Measurements from ENCODE around the gene TBCK. TPM values are rescaled to one million over a fixed set of nuclear protein-coding genes. Genes with fewer than 3 reads are reported as not detected.

Gene TBCK
- total and polyA plus RNA-seq, 2 of the 8 experiments (the other 6 are each of a cell fraction or from before 2014, with no cell fraction given): 10.2 to 18.7 TPM

DNA sequence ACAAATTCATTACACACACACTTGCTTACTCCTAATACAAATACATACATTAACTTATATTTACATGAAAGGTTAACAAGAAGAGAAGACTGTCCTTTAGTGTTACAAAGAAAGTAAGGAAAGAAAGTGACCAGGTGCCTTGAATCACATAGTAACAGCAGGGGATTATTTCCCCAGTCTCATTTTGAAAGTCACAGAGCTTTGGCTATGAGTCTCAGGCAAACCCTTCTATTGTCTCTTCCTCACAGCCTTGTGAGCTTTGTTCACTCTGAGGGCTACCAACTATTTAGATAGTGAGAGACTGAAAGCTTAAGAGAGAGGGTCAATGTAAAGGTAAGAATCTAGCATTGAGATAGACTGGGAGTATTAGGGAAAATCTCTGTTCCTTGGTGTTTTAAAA lies 259.1 kb downstream of the TBCK start:
- peak overlapping the region in 1 of 2 experiments; percentile 7; a peak in 1 of 4 replicates for H3K4me2 ChIP-seq (ENCODE audit: insufficient read depth in 1 of 2, low read depth in 2 of 2, low read length in 2 of 2)
- H3K27me3 ChIP-seq (replicated peaks in 1 of 4; ENCODE audit: control insufficient read depth in 3 of 4, extremely low read depth in 1 of 4, insufficient read depth in 3 of 4, low read length in 3 of 4): no peaks in the 10 kb centered on the region
- no peak overlapping the region for H2BK15ac ChIP-seq (ENCODE audit: low read length)
- no peak overlapping the region for H3K4ac ChIP-seq (replicated peaks; ENCODE audit: insufficient read length, low read depth, low read length)
- no peak overlapping the region for H3K56ac ChIP-seq (replicated peaks; ENCODE audit: insufficient read length, low read depth, low read length)
- no peak overlapping the region for H3K9ac ChIP-seq (replicated peaks in 1 of 4; ENCODE audit: extremely low read depth in 1 of 4, low read depth in 3 of 4, low read length in 3 of 4)
- no peak overlapping the region for H2BK20ac ChIP-seq (ENCODE audit: low read length)
- H3K4me1 ChIP-seq (replicated peaks in 1 of 4; ENCODE audit: control insufficient read depth in 3 of 4, insufficient read depth in 4 of 4, low read length in 3 of 4): peaks cover 0 to 7% (median under 1%) of the 10 kb centered on the region in 4 experiments; a peak in 2 of 7 replicates
- H3K23me2 ChIP-seq (ENCODE audit: low read depth, low read length): no peaks in the 10 kb centered on the region
- TF ChIP-seq TCF12 (IDR thresholded peaks at IDR 0.05; ENCODE audit: low read depth, low read length): 0 out of 2 replicates have a peak, but pooled peaks have one; percentile 11
- TF ChIP-seq TEAD4 (IDR thresholded peaks at IDR 0.05; ENCODE audit: low read depth, low read length): no peak
- no peak for TF ChIP-seq NRF1 (IDR thresholded peaks at IDR 0.05; ENCODE audit: low read depth, low read length)
- TF ChIP-seq MAFK (IDR thresholded peaks at IDR 0.05; ENCODE audit: low read depth, low read length): no peak
- TF ChIP-seq, protein P1, sequence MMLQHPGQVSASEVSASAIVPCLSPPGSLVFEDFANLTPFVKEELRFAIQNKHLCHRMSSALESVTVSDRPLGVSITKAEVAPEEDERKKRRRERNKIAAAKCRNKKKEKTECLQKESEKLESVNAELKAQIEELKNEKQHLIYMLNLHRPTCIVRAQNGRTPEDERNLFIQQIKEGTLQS (IDR thresholded peaks at IDR 0.05; ENCODE audit: insufficient read depth, low read depth, low read length): no peak
- no peaks in the 10 kb centered on the region for H4K20me1 ChIP-seq (replicated peaks in 1 of 2; ENCODE audit: control insufficient read depth in 1 of 2, insufficient read depth in 2 of 2, low read length in 2 of 2)
- H3K79me2 ChIP-seq (ENCODE audit: control insufficient read depth in 1 of 2, insufficient read depth in 2 of 2, low read length in 2 of 2): no peaks in the 10 kb centered on the region
- H3K79me1 ChIP-seq (ENCODE audit: low read depth, low read length): no peaks in the 10 kb centered on the region
- DNase-seq (ENCODE audit: low read depth in 1 of 2, low spot score in 2 of 2) (peak in 1 of 2 experiments; percentile 3), FAIRE-seq (peak; percentile 90)
- H3K23ac ChIP-seq (ENCODE audit: insufficient read length): no peak overlapping the region
- no peaks in the 10 kb centered on the region for H3K36me3 ChIP-seq (ENCODE audit: control insufficient read depth in 2 of 4, insufficient read depth in 4 of 4, low read length in 3 of 4)
- POLR2A ChIA-PET (ENCODE audit: partially characterized antibody): no interaction called here
- H4K8ac ChIP-seq (ENCODE audit: extremely low read depth, insufficient read depth, low read length): no peak overlapping the region
- H3K27ac ChIP-seq (ENCODE audit: low read depth, low read length): no peak overlapping the region
- H2AK5ac ChIP-seq (ENCODE audit: low read depth, low read length): no peak overlapping the region
- H4K91ac ChIP-seq (replicated peaks; ENCODE audit: insufficient read length, low read length): no peak overlapping the region
- H2AFZ ChIP-seq (ENCODE audit: low read length): no peak overlapping the region
- H3K14ac ChIP-seq (ENCODE audit: insufficient read length): no peak overlapping the region
- CTCF ChIA-PET (ENCODE audit: partially characterized antibody): interaction anchor here (0.9 kb wide), 1 partner anchor 100 kb away, joined by 3 read pairs; no protein-coding TSS in a partner anchor
- H4K5ac ChIP-seq (ENCODE audit: insufficient read length, low read depth, low read length): no peak overlapping the region
- H3K9me3 ChIP-seq (ENCODE audit: insufficient read depth in 2 of 2, low read depth in 1 of 2, low read length in 1 of 2): no peaks in the 10 kb centered on the region
- H2BK12ac ChIP-seq (ENCODE audit: low read depth, low read length): no peak overlapping the region
- H3K4me3 ChIP-seq (ENCODE audit: extremely low read depth in 1 of 4, insufficient read depth in 2 of 4, low read depth in 3 of 4, low read length in 4 of 4): no peak overlapping the region; a peak in 1 of 8 replicates
- H2BK120ac ChIP-seq (replicated peaks; ENCODE audit: low read depth, low read length): no peak overlapping the region
- no peak overlapping the region for H2BK5ac ChIP-seq (ENCODE audit: low read depth, low read length)
- H3K18ac ChIP-seq (ENCODE audit: extremely low read depth, low read length): no peak overlapping the region
